Gastroesophageal sphincter (tissue), 4 donors: ENCODE measurements around the gene RAD18. TPM values are rescaled to one million over a fixed set of nuclear protein-coding genes. Genes with fewer than 3 reads are reported as not detected.

Source experiments
- ATAC-seq: fragments of 150-250 bp; one replicate; pipeline ENCODE4 v1.9.1; 2016; ENCODE audit warnings: mild to moderate bottlenecking, moderate library complexity
- H3K27ac ChIP-seq, 4 donors: fragments of 200-600 bp; sonication (generic) in 3 of 4; 1 replicate in 3 of 4; 2 replicates in 1 of 4; pipeline ENCODE4 v1.5.1; 2016 to 2019
- H3K27me3 ChIP-seq: fragments of 200-600 bp; sonication (generic); one replicate; pipeline ENCODE4 v1.5.1; 2019
- H3K36me3 ChIP-seq, 2 donors: fragments of 200-600 bp; sonication (generic); one replicate each; pipeline ENCODE4 v1.5.1; 2019; ENCODE audit warnings: control low read depth in 1 of 2
- H3K4me1 ChIP-seq, 3 donors: fragments of 200-600 bp; sonication (generic); 1 replicate in 2 of 3; 2 replicates in 1 of 3; pipeline ENCODE4 v1.5.1; 2016 to 2019; ENCODE audit warnings: control low read depth in 2 of 3
- H3K4me3 ChIP-seq, 2 donors: fragments of 200-600 bp; sonication (generic); one replicate each; pipeline ENCODE4 v1.5.1; 2019; ENCODE audit warnings: mild to moderate bottlenecking in 1 of 2, moderate library complexity in 1 of 2
- H3K9me3 ChIP-seq, 3 donors: fragments of 200-600 bp; sonication (generic); one replicate each; pipeline ENCODE4 v1.5.1; 2017 to 2019; ENCODE audit warnings: control low read depth in 2 of 3
- CTCF ChIP-seq, 4 experiments: fragments of 200-600 bp in 2 of 4; fragments of 450-650 bp in 2 of 4; sonication (generic) in 1 of 4; IDR thresholded peaks; one replicate each; pipeline ENCODE4 v1.5.1; 2017 to 2019; ENCODE audit warnings: antibody characterized with exemption in 4 of 4, mild to moderate bottlenecking in 2 of 4, moderate library complexity in 2 of 4
- EP300 ChIP-seq: sonication (generic); formaldehyde crosslinking; IDR thresholded peaks from one replicate; pipeline ENCODE4 v1.6.1; 2017; ENCODE audit warnings: antibody characterized with exemption, mild to moderate bottlenecking
- POLR2A ChIP-seq, 2 donors: fragments of 450-650 bp; IDR thresholded peaks; one replicate each; pipeline ENCODE4 v1.6.1; 2017; ENCODE audit warnings: antibody characterized with exemption in 2 of 2, mild to moderate bottlenecking in 2 of 2, moderate library complexity in 1 of 2
- POLR2AphosphoS5 ChIP-seq: sonication (generic); formaldehyde crosslinking; IDR thresholded peaks from one replicate; pipeline ENCODE4 v1.6.1; 2017; ENCODE audit warnings: antibody characterized with exemption
- WGBS, 2 donors: methylation state at CpG; one replicate each; pipeline ENCODE4 v1.1.5; 2018; ENCODE audit warnings: low coverage in 1 of 2; 5-methylcytosine and 5-hydroxymethylcytosine counted together
- total RNA-seq, 4 donors: library from RNA; depleted of rRNA; stranded (reverse); fragments of >200 nt; gene quantifications; one replicate each; pipeline ENCODE4 v1.1.0, GENCODE V29; 2016

Gene RAD18
- total RNA-seq, 4 donors from 2014 or later, result 5.7 to 7.8 (median 6.6) TPM

DNA sequence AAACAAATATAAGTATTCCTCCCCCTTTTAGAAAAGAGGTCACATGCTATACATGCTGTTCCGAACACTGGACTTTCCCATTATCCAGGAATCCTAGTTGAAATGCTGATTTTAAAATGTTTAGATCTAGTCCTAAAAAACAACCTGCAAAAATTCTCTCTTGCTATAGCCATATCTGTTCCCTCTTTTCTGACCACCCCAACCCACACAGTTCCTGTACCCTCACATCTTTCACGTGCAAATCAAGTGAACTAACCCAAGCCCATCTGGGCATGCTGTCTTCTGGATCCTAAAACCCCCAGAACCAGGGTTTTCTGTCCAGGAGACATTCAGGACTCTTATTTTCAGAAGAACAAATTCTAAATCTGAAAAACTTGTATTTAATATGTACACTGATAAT, 67.4 kb downstream of the RAD18 start:
- H3K27ac ChIP-seq, result no peak overlapping the region
- H3K9me3 ChIP-seq, result no peaks in the 10 kb centered on the region
- no peaks in the 10 kb centered on the region for H3K4me1 ChIP-seq
- peaks cover 0 to 30% of the 10 kb centered on the region in 2 donors for H3K36me3 ChIP-seq
- no peak for ATAC-seq
- H3K27me3 ChIP-seq, result no peaks in the 10 kb centered on the region
- WGBS, 2 donors, result 63 to 70% methylated on average over 2 of the region's 2 CpGs
- TF ChIP-seq CTCF (IDR thresholded peaks at IDR 0.05) (no peak), POLR2A (IDR thresholded peaks at IDR 0.05) (no peak), POLR2AphosphoS5 (no peak)
- no peak overlapping the region for H3K4me3 ChIP-seq

DNA sequence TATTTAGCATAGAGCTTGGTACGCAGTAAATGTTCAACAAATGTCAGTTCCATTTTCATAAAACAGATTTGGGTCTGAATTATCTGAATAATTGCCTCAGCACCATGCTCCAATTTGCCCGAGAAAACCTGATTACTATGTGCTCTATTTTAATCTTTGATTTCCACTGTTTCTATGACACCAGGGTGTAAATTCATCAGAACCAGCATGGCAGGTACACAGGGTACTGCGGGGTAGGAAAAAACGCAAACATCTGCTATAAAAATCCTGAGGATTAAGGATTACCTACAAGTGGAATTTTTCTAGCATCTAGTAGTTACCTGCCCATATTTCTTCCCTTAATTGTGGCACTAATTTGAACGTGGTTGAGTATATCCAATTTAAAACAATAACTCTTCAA, 70.3 kb downstream of the RAD18 start:
- Histone ChIP-seq H3K4me1 (no peaks in the 10 kb centered on the region), H3K27me3 (no peaks in the 10 kb centered on the region), H3K4me3 (no peak overlapping the region), H3K27ac (no peak overlapping the region), H3K36me3 (peaks cover 0 to 41% of the 10 kb centered on the region in 2 donors), H3K9me3 (no peaks in the 10 kb centered on the region)
- ATAC-seq, result no peak
- TF ChIP-seq POLR2AphosphoS5, result no peak
- no peak for TF ChIP-seq CTCF (IDR thresholded peaks at IDR 0.05)
- TF ChIP-seq POLR2A (IDR thresholded peaks at IDR 0.05), result no peak
- no peak for TF ChIP-seq EP300
- 88 to 95% methylated on average over 5 of the region's 5 CpGs for WGBS, 2 donors

- no peaks in the 10 kb centered on the region for H3K9me3 ChIP-seq
- H3K27me3 ChIP-seq, result no peaks in the 10 kb centered on the region
- WGBS, 2 donors, result 62 to 75% methylated on average over 1 of the region's 1 CpG
- ATAC-seq, result no peak
- H3K27ac ChIP-seq, result no peak overlapping the region
- H3K4me1 ChIP-seq, result no peaks in the 10 kb centered on the region
- peaks cover 0 to 44% of the 10 kb centered on the region in 2 donors for H3K36me3 ChIP-seq
- H3K4me3 ChIP-seq, result no peak overlapping the region
- no peak for TF ChIP-seq POLR2AphosphoS5
- no peak for TF ChIP-seq POLR2A (IDR thresholded peaks at IDR 0.05)
- TF ChIP-seq EP300, result no peak
- no peak for TF ChIP-seq CTCF (IDR thresholded peaks at IDR 0.05)
These were observed 71.5 kb downstream of the RAD18 start for GRCh38 chr3:8891774-8892173.

DNA sequence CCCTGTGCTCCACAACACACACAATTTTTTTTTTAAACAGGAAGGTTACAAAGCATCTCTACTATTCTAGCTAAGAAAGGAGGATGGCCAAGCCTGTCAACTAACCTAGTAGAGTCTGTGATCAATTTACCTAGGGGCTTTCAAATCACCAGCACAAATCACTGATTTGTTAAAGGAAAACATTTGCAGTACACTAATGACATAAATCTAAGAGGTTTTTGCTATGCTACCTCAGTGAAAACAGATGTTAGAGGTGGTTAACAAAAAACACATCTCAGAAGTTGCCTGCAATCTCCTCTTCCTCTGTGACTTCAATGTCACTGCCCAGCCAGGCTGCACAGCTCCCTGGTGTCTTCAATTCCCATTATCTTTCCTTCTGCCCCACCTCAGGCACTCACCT, 72.0 kb downstream of the RAD18 start:
- Histone ChIP-seq H3K27ac (no peak overlapping the region), H3K36me3 (peaks cover 0 to 44% of the 10 kb centered on the region in 2 donors), H3K4me3 (no peak overlapping the region), H3K9me3 (no peaks in the 10 kb centered on the region), H3K27me3 (no peaks in the 10 kb centered on the region), H3K4me1 (no peaks in the 10 kb centered on the region)
- TF ChIP-seq POLR2AphosphoS5 (no peak), POLR2A (IDR thresholded peaks at IDR 0.05) (no peak), EP300 (no peak), CTCF (IDR thresholded peaks at IDR 0.05) (no peak)
- ATAC-seq, result no peak

DNA sequence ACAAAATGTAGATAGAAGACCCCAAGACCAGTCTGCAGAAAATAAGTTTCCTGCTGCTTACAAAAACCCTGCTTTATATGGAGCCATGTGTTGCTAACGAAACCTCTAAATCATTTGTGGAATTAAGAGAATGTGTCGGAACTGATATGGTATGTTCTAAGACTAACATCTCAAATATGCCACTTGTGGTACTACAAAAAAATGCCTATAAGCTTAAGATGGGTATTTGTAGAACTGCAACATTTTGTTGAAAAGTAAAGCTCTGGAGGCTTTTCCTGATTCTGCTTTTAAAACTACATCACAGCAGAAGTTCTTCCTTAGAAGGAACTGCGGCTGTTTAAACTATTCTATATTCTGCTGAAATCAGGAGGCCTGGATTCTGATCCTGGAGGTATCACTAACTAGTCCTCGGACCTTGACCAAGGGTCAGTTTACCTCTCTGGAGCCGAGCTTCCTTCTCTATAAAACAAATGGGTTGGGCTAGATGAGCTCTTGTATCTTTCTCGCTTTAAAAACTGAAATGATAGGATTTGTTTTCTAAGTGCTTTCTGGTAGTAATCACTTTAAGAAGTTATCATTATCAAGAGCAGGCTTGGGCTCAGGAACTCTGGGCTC, 74.9 kb downstream of the RAD18 start:
- Histone ChIP-seq H3K4me3 (no peak overlapping the region), H3K27me3 (no peaks in the 10 kb centered on the region), H3K36me3 (peaks cover 0 to 52% of the 10 kb centered on the region in 2 donors), H3K27ac (no peak overlapping the region), H3K4me1 (no peaks in the 10 kb centered on the region), H3K9me3 (no peaks in the 10 kb centered on the region)
- WGBS, 2 donors, result 87 to 94% methylated on average over 2 to 6 of the region's 6 CpGs
- no peak for TF ChIP-seq CTCF (IDR thresholded peaks at IDR 0.05)
- no peak for TF ChIP-seq POLR2AphosphoS5
- TF ChIP-seq POLR2A (IDR thresholded peaks at IDR 0.05), result no peak
- no peak for TF ChIP-seq EP300
- ATAC-seq, result no peak
